ENCODE results near the gene ADCY3.

The ADCY3 gene

GRCh38 chr2:24920098-24920808 lies at the start of gene ADCY3:
Gene ADCY3, minus strand, starts transcription at chr2:24920237. Its CDS starts 1,250 bp downstream, at chr2:24918987.
- TF ChIP-seq CTCF (conservative IDR thresholded peaks at IDR 0.05) (no peak), ZFX (IDR thresholded peaks at IDR 0.05) (no peak)
- peak within 1 kb of the TSS; percentile 81 for H3K27ac ChIP-seq

- no peak overlapping the region for H3K27ac ChIP-seq
These were observed 49.7 kb upstream of the ADCY3 start for GRCh38 chr2:24969784-24970183.

GRCh38 chr2:24961903-24962302 lies 41.9 kb upstream of the ADCY3 start:
- no peak overlapping the region for H3K27ac ChIP-seq
- TF ChIP-seq ZFX (IDR thresholded peaks at IDR 0.05), result no peak
- TF ChIP-seq CTCF (conservative IDR thresholded peaks at IDR 0.05), result no peak

More at GRCh38 chr2:24969784-24970183, 49.7 kb upstream of the ADCY3 start:
- TF ChIP-seq ZFX (IDR thresholded peaks at IDR 0.05), result no peak
- no peak for TF ChIP-seq CTCF (conservative IDR thresholded peaks at IDR 0.05)

- H3K27ac ChIP-seq, result no peak overlapping the region
- TF ChIP-seq CTCF (conservative IDR thresholded peaks at IDR 0.05) (no peak), ZFX (IDR thresholded peaks at IDR 0.05) (no peak)
These were observed 39.7 kb upstream of the ADCY3 start for GRCh38 chr2:24959761-24960160.

GRCh38 chr2:24958411-24958935 lies 38.4 kb upstream of the ADCY3 start:
- TF ChIP-seq ZFX (IDR thresholded peaks at IDR 0.05) (no peak), CTCF (conservative IDR thresholded peaks at IDR 0.05) (no peak)
- no peak overlapping the region for H3K27ac ChIP-seq

- H3K27ac ChIP-seq, result no peak overlapping the region
- TF ChIP-seq CTCF (conservative IDR thresholded peaks at IDR 0.05) (no peak), ZFX (IDR thresholded peaks at IDR 0.05) (no peak)
These were observed 37.9 kb upstream of the ADCY3 start for GRCh38 chr2:24957976-24958375.

GRCh38 chr2:24957221-24957620 lies 37.2 kb upstream of the ADCY3 start:
- no peak overlapping the region for H3K27ac ChIP-seq
- TF ChIP-seq ZFX (IDR thresholded peaks at IDR 0.05), result no peak
- TF ChIP-seq CTCF (conservative IDR thresholded peaks at IDR 0.05), result no peak

All from C4-2B (cell line).